NCI-H526 (cell line): ENCODE measurements around the gene CCSER1.
"Not testable (repeated sequence)": the region's sequence is repeated elsewhere in the genome, so short reads cannot be mapped to it uniquely, and the experiment has no call there.

Source experiments
- DNase-seq, 2 experiments: peaks; one replicate each; lab custom pipeline; 2025; lab: John Stamatoyannopoulos, UW

Gene CCSER1

GRCh38 chr4:91170768-91171167 is 1043.6 kb downstream of the CCSER1 start:
- no peak for DNase-seq

- DNase-seq = no peak
Measured at GRCh38 chr4:91171217-91171616, 1044.0 kb downstream of the CCSER1 start.

GRCh38 chr4:91185061-91185460 is 1057.9 kb downstream of the CCSER1 start:
- not testable (repeated sequence) for DNase-seq

GRCh38 chr4:91198951-91199350 is 1071.8 kb downstream of the CCSER1 start:
- DNase-seq = no peak

GRCh38 chr4:91207535-91207934 is 1080.3 kb downstream of the CCSER1 start:
- DNase-seq = no peak

GRCh38 chr4:91212211-91212610 is 1085.0 kb downstream of the CCSER1 start:
- DNase-seq = no peak

- DNase-seq = not testable (repeated sequence)
Measured at GRCh38 chr4:91217831-91218403, 1090.7 kb downstream of the CCSER1 start.

GRCh38 chr4:91220315-91220714 is 1093.1 kb downstream of the CCSER1 start:
- no peak for DNase-seq

- no peak for DNase-seq
Measured at GRCh38 chr4:91222014-91222413, 1094.8 kb downstream of the CCSER1 start.

- DNase-seq = no peak
Measured at GRCh38 chr4:91226867-91227266, 1099.7 kb downstream of the CCSER1 start.

- no peak for DNase-seq
Measured at GRCh38 chr4:91228659-91229058, 1101.5 kb downstream of the CCSER1 start.

- no peak for DNase-seq
Measured at GRCh38 chr4:91233164-91233563, 1106.0 kb downstream of the CCSER1 start.

GRCh38 chr4:91243132-91243531 is 1115.9 kb downstream of the CCSER1 start:
- DNase-seq = no peak

- DNase-seq = no peak
Measured at GRCh38 chr4:91256043-91256442, 1128.8 kb downstream of the CCSER1 start.

- no peak for DNase-seq
Measured at GRCh38 chr4:91256751-91257150, 1129.6 kb downstream of the CCSER1 start.

- DNase-seq = no peak
Measured at GRCh38 chr4:91257721-91258120, 1130.5 kb downstream of the CCSER1 start.

GRCh38 chr4:91258326-91258725 is 1131.1 kb downstream of the CCSER1 start:
- no peak for DNase-seq

- no peak for DNase-seq
Measured at GRCh38 chr4:91267543-91267942, 1140.3 kb downstream of the CCSER1 start.

- DNase-seq = not testable (repeated sequence)
Measured at GRCh38 chr4:91268481-91268880, 1141.3 kb downstream of the CCSER1 start.

- DNase-seq = no peak
Measured at GRCh38 chr4:91268913-91269312, 1141.7 kb downstream of the CCSER1 start.

- DNase-seq = no peak
Measured at GRCh38 chr4:91279899-91280298, 1152.7 kb downstream of the CCSER1 start.

- DNase-seq = no peak
Measured at GRCh38 chr4:91280551-91281290, 1153.5 kb downstream of the CCSER1 start.

- no peak for DNase-seq
Measured at GRCh38 chr4:91282217-91282616, 1155.0 kb downstream of the CCSER1 start.

GRCh38 chr4:91283726-91284230 is 1156.6 kb downstream of the CCSER1 start:
- DNase-seq = no peak
